ENCODE measurements around the gene CIAO2B. TPM values are rescaled to one million over a fixed set of nuclear protein-coding genes. Genes with fewer than 3 reads are reported as not detected.

The CIAO2B gene
- total and polyA plus RNA-seq, 9 donors = 89.1 to 115 (median 94.2) TPM

DNA sequence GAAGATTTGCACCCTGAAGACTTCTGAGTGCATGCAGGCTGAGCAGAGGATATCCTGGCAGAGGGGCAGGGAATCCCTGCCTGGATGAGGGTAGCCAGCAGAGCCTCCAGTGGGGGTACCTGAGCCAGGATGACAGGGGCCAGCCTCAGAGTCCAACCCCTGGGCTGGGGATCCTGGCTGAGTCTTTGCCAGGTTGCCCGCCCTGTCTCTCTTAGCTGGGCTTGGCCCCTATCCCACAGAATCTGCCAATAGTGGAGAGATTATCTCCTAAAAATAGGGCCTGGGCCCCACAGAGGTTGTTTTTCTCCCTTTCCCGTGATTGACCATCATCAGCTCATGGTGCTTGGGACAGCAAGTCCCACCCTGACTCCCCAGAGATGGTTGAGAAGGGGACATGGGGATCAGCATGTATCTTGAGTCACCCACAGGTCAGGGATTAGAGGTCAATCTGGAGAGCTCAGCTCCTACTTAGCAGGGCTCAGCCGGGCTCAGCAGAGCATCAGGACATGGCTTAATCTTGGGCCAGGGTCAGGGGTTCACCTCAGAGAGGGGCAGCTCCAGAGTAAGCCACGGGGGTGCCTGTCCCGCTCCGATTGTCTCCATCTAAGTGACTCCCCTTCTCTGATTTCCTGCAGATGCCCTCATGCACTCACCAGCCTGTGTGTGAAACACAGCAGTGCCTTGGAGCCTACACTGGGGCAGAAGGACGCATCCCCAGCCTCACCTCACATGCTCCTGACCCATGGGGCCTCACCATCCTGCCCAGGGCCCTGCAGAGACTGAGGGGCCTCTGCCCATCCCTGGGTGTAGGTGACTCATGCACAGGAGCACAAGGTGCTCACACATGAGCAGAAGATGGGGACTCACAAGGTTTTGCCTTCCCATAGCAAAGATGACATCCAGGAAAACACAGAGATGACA is 27.0 kb downstream of the CIAO2B start:
- Histone ChIP-seq H3K27me3 (ENCODE audit: control insufficient read depth, insufficient read depth, low read length) (peaks cover 2% of the 10 kb centered on the region), H3K4me1 (ENCODE audit: control insufficient read depth, insufficient read depth, low read length) (peaks cover 44% of the 10 kb centered on the region), H3K36me3 (ENCODE audit: control insufficient read depth, insufficient read depth, low read length) (no peaks in the 10 kb centered on the region), H3K27ac (ENCODE audit: low read length) (no peak overlapping the region), H3K9me3 (replicated peaks; ENCODE audit: control insufficient read depth, low read depth, low read length) (no peaks in the 10 kb centered on the region), H3K4me3 (ENCODE audit: low read length) (no peak overlapping the region)
- WGBS (ENCODE audit: insufficient coverage) = 62% methylated on average over 5 of the region's 7 CpGs
- DNase-seq = no peak

DNA sequence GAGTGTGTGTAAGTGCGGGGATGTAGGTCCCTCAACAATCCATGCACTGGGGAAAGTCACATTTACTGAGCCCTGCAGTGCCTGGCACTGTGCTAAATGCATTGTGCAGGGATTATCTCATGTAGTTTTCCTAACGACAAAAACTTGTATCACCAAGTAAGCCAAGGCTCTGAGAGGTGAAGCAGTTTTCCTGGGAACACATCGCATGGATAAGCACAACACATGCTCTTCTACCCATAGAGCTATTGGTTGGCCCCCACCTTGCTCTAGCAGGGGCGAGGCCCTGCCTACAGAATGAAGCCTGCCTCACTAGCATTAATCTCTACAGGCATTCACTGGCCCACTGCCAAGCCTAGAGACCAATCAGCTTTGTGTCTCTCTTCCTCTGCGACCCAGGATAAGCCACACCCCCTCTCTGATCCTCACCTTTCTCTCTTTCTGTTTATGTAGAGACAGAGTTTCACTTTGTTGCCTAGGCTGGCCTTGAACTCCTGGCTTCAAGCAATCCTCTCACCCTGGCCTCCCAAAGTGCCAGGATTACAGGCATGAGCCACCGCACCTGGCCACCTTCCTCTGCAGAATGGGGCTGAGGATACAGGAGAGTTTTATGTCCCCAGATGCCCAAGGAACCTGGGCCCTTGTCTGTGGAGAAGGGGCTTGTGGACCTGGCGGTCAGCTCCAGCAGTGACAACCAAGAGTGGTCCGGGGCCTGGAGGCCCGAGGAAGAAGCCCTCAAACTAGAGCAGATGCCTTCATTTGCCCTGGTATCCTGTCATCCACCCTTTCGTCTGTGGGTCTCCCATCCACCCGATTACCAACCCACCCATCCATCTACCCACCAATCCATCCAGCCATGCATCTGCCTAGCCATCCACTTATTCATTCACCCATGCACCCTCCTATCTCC is 28.3 kb downstream of the CIAO2B start:
- H3K4me3 ChIP-seq (ENCODE audit: low read length) = no peak overlapping the region
- peaks cover 2% of the 10 kb centered on the region for H3K27me3 ChIP-seq (ENCODE audit: control insufficient read depth, insufficient read depth, low read length)
- H3K36me3 ChIP-seq (ENCODE audit: control insufficient read depth, insufficient read depth, low read length) = no peaks in the 10 kb centered on the region
- H3K4me1 ChIP-seq (ENCODE audit: control insufficient read depth, insufficient read depth, low read length) = peaks cover 57% of the 10 kb centered on the region
- no peaks in the 10 kb centered on the region for H3K9me3 ChIP-seq (replicated peaks; ENCODE audit: control insufficient read depth, low read depth, low read length)
- no peak overlapping the region for H3K27ac ChIP-seq (ENCODE audit: low read length)
- DNase-seq = peak; percentile 51
- 76% methylated on average over 8 of the region's 11 CpGs for WGBS (ENCODE audit: insufficient coverage)

- Histone ChIP-seq H3K27me3 (ENCODE audit: control insufficient read depth, insufficient read depth, low read length) (peaks cover 2% of the 10 kb centered on the region), H3K4me3 (ENCODE audit: low read length) (peak overlapping the region; percentile 19), H3K27ac (ENCODE audit: low read length) (peak overlapping the region; percentile 62), H3K9me3 (replicated peaks; ENCODE audit: control insufficient read depth, low read depth, low read length) (no peaks in the 10 kb centered on the region), H3K36me3 (ENCODE audit: control insufficient read depth, insufficient read depth, low read length) (no peaks in the 10 kb centered on the region), H3K4me1 (ENCODE audit: control insufficient read depth, insufficient read depth, low read length) (peaks cover 65% of the 10 kb centered on the region)
- 56% methylated on average over 6 of the region's 16 CpGs for WGBS (ENCODE audit: insufficient coverage)
- peak; percentile 39 for DNase-seq
These were observed 29.2 kb downstream of the CIAO2B start for GRCh38 chr16:66904846-66905632.

GRCh38 chr16:66904428-66904845 is 29.8 kb downstream of the CIAO2B start:
- Histone ChIP-seq H3K4me1 (ENCODE audit: control insufficient read depth, insufficient read depth, low read length) (peaks cover 71% of the 10 kb centered on the region), H3K27ac (ENCODE audit: low read length) (peak overlapping the region; percentile 62), H3K4me3 (ENCODE audit: low read length) (peak overlapping the region; percentile 19), H3K36me3 (ENCODE audit: control insufficient read depth, insufficient read depth, low read length) (no peaks in the 10 kb centered on the region), H3K9me3 (replicated peaks; ENCODE audit: control insufficient read depth, low read depth, low read length) (no peaks in the 10 kb centered on the region), H3K27me3 (ENCODE audit: control insufficient read depth, insufficient read depth, low read length) (no peaks in the 10 kb centered on the region)
- no peak for DNase-seq
- WGBS (ENCODE audit: insufficient coverage) = 92% methylated on average over 6 of the region's 13 CpGs

GRCh38 chr16:66903544-66904427 is 30.4 kb downstream of the CIAO2B start:
- WGBS (ENCODE audit: insufficient coverage) = 76% methylated on average over 6 of the region's 11 CpGs
- no peak overlapping the region for H3K4me3 ChIP-seq (ENCODE audit: low read length)
- peaks cover 75% of the 10 kb centered on the region for H3K4me1 ChIP-seq (ENCODE audit: control insufficient read depth, insufficient read depth, low read length)
- H3K27ac ChIP-seq (ENCODE audit: low read length) = peak overlapping the region; percentile 66
- peak; percentile 38 for DNase-seq
- no peaks in the 10 kb centered on the region for H3K27me3 ChIP-seq (ENCODE audit: control insufficient read depth, insufficient read depth, low read length)
- H3K36me3 ChIP-seq (ENCODE audit: control insufficient read depth, insufficient read depth, low read length) = no peaks in the 10 kb centered on the region
- H3K9me3 ChIP-seq (replicated peaks; ENCODE audit: control insufficient read depth, low read depth, low read length) = no peaks in the 10 kb centered on the region

DNA sequence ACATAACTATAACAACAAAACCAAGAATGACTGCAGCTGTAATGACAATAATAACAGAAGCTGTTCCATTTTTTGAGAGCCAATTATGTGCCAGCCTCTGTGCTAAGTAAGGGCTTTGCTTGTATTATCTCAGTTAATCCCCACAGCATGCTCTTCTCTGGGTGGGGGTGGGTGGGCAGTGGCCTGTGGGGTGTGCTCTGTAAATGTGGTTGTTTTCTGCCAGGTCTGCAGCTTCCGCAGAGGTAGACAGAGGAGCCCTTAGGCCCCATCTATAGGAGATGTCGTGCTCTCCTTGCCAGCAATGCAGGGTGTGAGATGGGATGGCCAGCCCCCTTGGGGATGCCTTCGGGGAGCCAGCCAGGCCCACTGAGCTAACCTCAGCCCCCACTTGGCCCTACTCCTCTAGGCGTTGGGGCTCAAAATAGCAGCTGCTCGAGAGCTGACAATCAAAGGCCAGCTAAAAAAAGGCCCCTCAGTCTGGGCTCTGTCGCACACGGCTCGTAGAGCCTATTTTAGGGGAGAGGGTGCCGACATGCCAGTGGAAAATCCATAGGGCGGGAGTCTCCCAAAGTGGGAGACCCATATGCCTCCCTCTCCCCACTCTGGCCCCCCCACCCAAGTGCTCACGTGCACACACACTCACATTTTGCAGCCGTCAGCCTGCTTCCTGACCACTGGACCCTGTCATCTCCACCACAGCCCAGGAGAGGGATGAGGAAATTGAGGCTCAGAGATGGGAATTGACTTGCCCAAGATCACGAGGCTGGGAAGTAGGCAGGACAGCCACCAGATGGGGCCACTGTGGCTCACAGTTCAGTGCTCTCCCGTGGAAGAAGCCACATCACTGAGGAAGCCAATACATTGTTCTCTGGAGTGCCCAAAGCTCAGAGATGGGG is 31.3 kb downstream of the CIAO2B start:
- H3K4me1 ChIP-seq (ENCODE audit: control insufficient read depth, insufficient read depth, low read length) = peaks cover 75% of the 10 kb centered on the region
- H3K27me3 ChIP-seq (ENCODE audit: control insufficient read depth, insufficient read depth, low read length) = no peaks in the 10 kb centered on the region
- 60% methylated on average over 5 of the region's 14 CpGs for WGBS (ENCODE audit: insufficient coverage)
- no peaks in the 10 kb centered on the region for H3K36me3 ChIP-seq (ENCODE audit: control insufficient read depth, insufficient read depth, low read length)
- no peaks in the 10 kb centered on the region for H3K9me3 ChIP-seq (replicated peaks; ENCODE audit: control insufficient read depth, low read depth, low read length)
- DNase-seq = peak; percentile 67
- H3K27ac ChIP-seq (ENCODE audit: low read length) = peak overlapping the region; percentile 66
- H3K4me3 ChIP-seq (ENCODE audit: low read length) = no peak overlapping the region

- DNase-seq = no peak
- no peaks in the 10 kb centered on the region for H3K27me3 ChIP-seq (ENCODE audit: control insufficient read depth, insufficient read depth, low read length)
- H3K4me1 ChIP-seq (ENCODE audit: control insufficient read depth, insufficient read depth, low read length) = peaks cover 72% of the 10 kb centered on the region
- WGBS (ENCODE audit: insufficient coverage) = 93% methylated on average over 9 of the region's 10 CpGs
- peak overlapping the region; percentile 80 for H3K27ac ChIP-seq (ENCODE audit: low read length)
- no peaks in the 10 kb centered on the region for H3K9me3 ChIP-seq (replicated peaks; ENCODE audit: control insufficient read depth, low read depth, low read length)
- H3K4me3 ChIP-seq (ENCODE audit: low read length) = no peak overlapping the region
- H3K36me3 ChIP-seq (ENCODE audit: control insufficient read depth, insufficient read depth, low read length) = no peaks in the 10 kb centered on the region
These were observed 32.6 kb downstream of the CIAO2B start for GRCh38 chr16:66901626-66902025.

GRCh38 chr16:66900721-66901441 is 33.3 kb downstream of the CIAO2B start:
- Histone ChIP-seq H3K4me3 (ENCODE audit: low read length) (no peak overlapping the region), H3K4me1 (ENCODE audit: control insufficient read depth, insufficient read depth, low read length) (peaks cover 67% of the 10 kb centered on the region), H3K27me3 (ENCODE audit: control insufficient read depth, insufficient read depth, low read length) (no peaks in the 10 kb centered on the region), H3K9me3 (replicated peaks; ENCODE audit: control insufficient read depth, low read depth, low read length) (no peaks in the 10 kb centered on the region), H3K27ac (ENCODE audit: low read length) (peak overlapping the region; percentile 80), H3K36me3 (ENCODE audit: control insufficient read depth, insufficient read depth, low read length) (no peaks in the 10 kb centered on the region)
- DNase-seq = peak; percentile 50
- 63% methylated on average over 3 of the region's 7 CpGs for WGBS (ENCODE audit: insufficient coverage)
